Neuronal stem cell (in vitro differentiated cells): Measurements from ENCODE around the gene PLA2G15.

ENCODE experiments used
- DNase-seq: peaks from one replicate; pipeline ENCODE4 v3.0.0-alpha.2; 2013; ENCODE audit warnings: low spot score
- H2AFZ ChIP-seq: one replicate; pipeline ENCODE4 v1.6.1; 2013; ENCODE audit warnings: mild to moderate bottlenecking, low read length, inconsistent platforms
- H2AK5ac ChIP-seq: 2 replicates; pipeline ENCODE4 v1.6.1; 2013; ENCODE audit warnings: low read depth, mild to moderate bottlenecking, inconsistent platforms, low read length, moderate library complexity, mixed read lengths
- H2BK120ac ChIP-seq: 2 replicates; pipeline ENCODE4 v1.6.1; 2013; ENCODE audit warnings: low read depth, mild to moderate bottlenecking, inconsistent platforms, low read length, moderate library complexity, mixed read lengths
- H2BK12ac ChIP-seq: one replicate; pipeline ENCODE4 v1.6.1; 2013; ENCODE audit warnings: low read length, inconsistent platforms
- H2BK15ac ChIP-seq: 2 replicates; pipeline ENCODE4 v1.6.1; 2013; ENCODE audit warnings: mild to moderate bottlenecking, low read length, inconsistent platforms, mixed read lengths
- H2BK5ac ChIP-seq: one replicate; pipeline ENCODE4 v1.6.1; 2013; ENCODE audit warnings: inconsistent platforms, mild to moderate bottlenecking, low read length, moderate library complexity
- H3K14ac ChIP-seq: one replicate; pipeline ENCODE4 v1.6.1; 2013; ENCODE audit warnings: low read length, inconsistent platforms
- H3K18ac ChIP-seq: 2 replicates; pipeline ENCODE4 v1.6.1; 2013; ENCODE audit warnings: low read length, inconsistent platforms
- H3K23ac ChIP-seq: 2 replicates; pipeline ENCODE4 v1.6.1; 2013; ENCODE audit warnings: low read depth, mild to moderate bottlenecking, mixed read lengths, low read length, inconsistent platforms; ENCODE audit not compliant: poor library complexity
- H3K27ac ChIP-seq: replicated peaks from 3 replicates; pipeline ENCODE4 v1.5.1; 2013; ENCODE audit warnings: low read length, inconsistent platforms
- H3K27me3 ChIP-seq, 3 experiments: 2 replicates each; pipeline ENCODE4 v1.6.1; 2013; ENCODE audit warnings: low read length in 3 of 3, mild to moderate bottlenecking in 2 of 3, inconsistent platforms in 1 of 3, low read depth in 1 of 3, mixed read lengths in 1 of 3, moderate library complexity in 1 of 3; ENCODE audit not compliant: control insufficient read depth in 3 of 3, insufficient read depth in 3 of 3
- H3K36me3 ChIP-seq, 2 donors: replicated peaks in 1 of 2; 2 replicates each; pipeline ENCODE4 v1.6.1; 2013; ENCODE audit warnings: low read length in 2 of 2; ENCODE audit not compliant: control insufficient read depth in 2 of 2, insufficient read depth in 2 of 2
- H3K4ac ChIP-seq: 2 replicates; pipeline ENCODE4 v1.6.1; 2013; ENCODE audit warnings: inconsistent platforms, mild to moderate bottlenecking, low read length, moderate library complexity
- H3K4me1 ChIP-seq, 2 donors: 1 replicate in 1 of 2; 2 replicates in 1 of 2; pipeline ENCODE4 v1.6.1; 2013; ENCODE audit warnings: low read length in 2 of 2, low read depth in 1 of 2; ENCODE audit not compliant: control insufficient read depth in 2 of 2, insufficient read depth in 1 of 2
- H3K4me2 ChIP-seq: one replicate; pipeline ENCODE4 v1.6.1; 2013; ENCODE audit warnings: mild to moderate bottlenecking, low read length, inconsistent platforms; ENCODE audit not compliant: insufficient read depth, poor library complexity, severe bottlenecking
- H3K4me3 ChIP-seq, 2 donors: 2 replicates each; pipeline ENCODE4 v1.5.1; 2013; ENCODE audit warnings: low read length in 2 of 2, mild to moderate bottlenecking in 2 of 2, inconsistent platforms in 1 of 2, moderate library complexity in 1 of 2
- H3K79me1 ChIP-seq: one replicate; pipeline ENCODE4 v1.6.1; 2013; ENCODE audit warnings: low read depth, mild to moderate bottlenecking, inconsistent platforms, low read length, moderate library complexity
- H3K9ac ChIP-seq: one replicate; pipeline ENCODE4 v1.6.1; 2013; ENCODE audit warnings: mild to moderate bottlenecking, low read depth, low read length, inconsistent platforms; ENCODE audit not compliant: poor library complexity
- H3K9me3 ChIP-seq, 2 donors: replicated peaks in 1 of 2; 2 replicates each; pipeline versions ENCODE3 to v1.6.1; 2013; ENCODE audit warnings: low read length in 2 of 2, mild to moderate bottlenecking in 2 of 2, inconsistent platforms in 1 of 2, low read depth in 1 of 2, mixed read lengths in 1 of 2, moderate library complexity in 1 of 2; ENCODE audit not compliant: control insufficient read depth in 2 of 2, insufficient read depth in 1 of 2
- H4K8ac ChIP-seq: one replicate; pipeline ENCODE4 v1.6.1; 2013; ENCODE audit warnings: low read depth, mild to moderate bottlenecking, inconsistent platforms, low read length, moderate library complexity
- H4K91ac ChIP-seq: one replicate; pipeline ENCODE4 v1.6.1; 2013; ENCODE audit warnings: low read length, low read depth, mild to moderate bottlenecking, inconsistent platforms; ENCODE audit not compliant: poor library complexity
- WGBS, 2 donors: extraction: QIAGEN DNeasy Blood & Tissue Kit; methylation state at CpG; one replicate each; pipeline ENCODE4 v1.1.7; 2013; ENCODE audit warnings: missing lambda C conversion rate in 2 of 2, mixed read lengths in 1 of 2; ENCODE audit not compliant: insufficient read length in 2 of 2, insufficient replicate concordance in 1 of 2; ENCODE audit errors: extremely low coverage in 2 of 2; 5-methylcytosine and 5-hydroxymethylcytosine counted together

Gene PLA2G15

GRCh38 chr16:68202091-68202519, 43.1 kb upstream of the PLA2G15 start:
- Histone ChIP-seq H2BK5ac (no peak overlapping the region), H3K14ac (no peak overlapping the region), H3K4me1 (peaks cover 0 to 3% of the 10 kb centered on the region in 2 donors), H3K27ac (no peak overlapping the region), H2BK12ac (no peak overlapping the region), H3K79me1 (no peaks in the 10 kb centered on the region), H3K9me3 (no peaks in the 10 kb centered on the region), H4K8ac (no peak overlapping the region), H3K18ac (no peak overlapping the region), H3K36me3 (peaks cover 5 to 30% of the 10 kb centered on the region in 2 donors), H3K4ac (no peak overlapping the region), H3K9ac (no peak overlapping the region), H2AFZ (no peak overlapping the region), H3K27me3 (no peaks in the 10 kb centered on the region), H4K91ac (no peak overlapping the region), H3K23ac (no peak overlapping the region), H2BK15ac (no peak overlapping the region), H2AK5ac (no peak overlapping the region), H3K4me2 (no peak overlapping the region), H2BK120ac (no peak overlapping the region), H3K4me3 (no peak overlapping the region)
- DNase-seq = no peak

DNA sequence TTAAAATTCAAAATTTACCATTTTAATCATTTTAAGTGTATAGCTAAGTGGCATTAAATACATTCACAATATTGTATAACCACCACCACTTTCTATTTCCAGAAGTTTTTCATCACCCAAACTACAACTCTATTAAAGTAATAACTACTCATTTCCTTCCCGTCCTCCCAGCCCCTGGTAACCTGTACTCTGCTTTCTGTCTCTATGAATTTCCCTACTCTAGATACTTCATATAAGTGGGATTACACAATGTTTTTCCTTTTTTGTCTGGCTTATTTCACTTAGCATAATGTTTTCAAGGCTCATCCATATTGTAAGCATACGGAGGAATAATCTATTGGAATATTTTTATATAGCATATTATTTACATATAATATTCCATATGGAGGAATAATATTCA, 38.9 kb upstream of the PLA2G15 start:
- Histone ChIP-seq H3K14ac (no peak overlapping the region), H3K27me3 (no peaks in the 10 kb centered on the region), H3K4me1 (no peaks in the 10 kb centered on the region), H2BK5ac (no peak overlapping the region), H3K9ac (no peak overlapping the region), H3K79me1 (no peaks in the 10 kb centered on the region), H3K23ac (no peak overlapping the region), H3K36me3 (peaks cover 2 to 28% of the 10 kb centered on the region in 2 donors), H2BK120ac (no peak overlapping the region), H3K4me3 (no peak overlapping the region), H4K8ac (no peak overlapping the region), H3K9me3 (no peaks in the 10 kb centered on the region), H2BK15ac (no peak overlapping the region), H3K4me2 (no peak overlapping the region), H3K18ac (no peak overlapping the region), H3K27ac (no peak overlapping the region), H4K91ac (no peak overlapping the region), H2AK5ac (no peak overlapping the region), H2AFZ (no peak overlapping the region), H3K4ac (no peak overlapping the region), H2BK12ac (no peak overlapping the region)
- DNase-seq = no peak
- whole genome bisulfite sequencing, 2 donors = no CpG with 5 or more reads among the region's 2 CpGs

DNA sequence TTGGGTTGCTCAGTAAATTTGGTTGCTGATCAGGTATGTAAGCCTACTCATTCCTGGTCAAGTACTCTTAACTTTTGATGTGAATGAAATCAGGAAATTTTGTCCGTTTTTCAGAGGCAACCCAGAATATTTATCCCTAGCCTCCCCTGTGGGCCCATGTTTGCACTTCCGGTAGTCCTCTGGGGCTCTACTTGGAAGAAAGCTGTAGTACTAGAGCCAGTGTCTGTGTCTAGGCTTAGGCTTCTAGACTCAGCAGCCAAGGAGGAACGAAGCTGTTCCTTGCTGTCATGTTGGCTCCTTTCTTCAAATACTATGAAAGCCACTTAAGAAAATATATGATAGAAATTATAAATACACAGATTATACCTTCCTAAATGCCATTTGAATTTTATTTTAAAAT, 30.4 kb upstream of the PLA2G15 start:
- Histone ChIP-seq H3K4ac (no peak overlapping the region), H3K23ac (no peak overlapping the region)
- no CpG with 5 or more reads among the region's 3 CpGs for WGBS, 2 donors

DNA sequence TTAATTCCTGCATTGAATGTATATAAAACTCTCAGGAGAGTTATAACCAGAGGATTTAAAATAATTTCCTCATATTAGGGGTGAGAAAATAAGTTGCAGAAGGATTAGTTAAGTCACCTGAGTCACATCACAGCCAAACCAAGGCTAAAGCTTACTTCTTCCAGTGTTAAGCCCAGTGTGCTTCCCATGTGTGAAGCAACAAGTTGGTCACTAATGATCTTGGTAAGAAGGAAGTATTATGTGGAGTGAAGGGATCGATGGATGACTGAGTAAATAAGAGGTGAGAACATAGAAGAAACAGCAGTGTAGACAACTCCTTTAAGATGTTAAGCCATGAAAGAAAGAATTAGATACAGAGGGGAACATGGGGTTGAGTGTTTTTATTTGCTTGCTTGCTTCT, 29.9 kb upstream of the PLA2G15 start:
- Histone ChIP-seq H3K4me1 (no peaks in the 10 kb centered on the region), H4K91ac (no peak overlapping the region), H2BK5ac (no peak overlapping the region), H2AK5ac (no peak overlapping the region), H3K18ac (no peak overlapping the region), H4K8ac (no peak overlapping the region), H3K79me1 (no peaks in the 10 kb centered on the region), H3K4ac (no peak overlapping the region), H3K27me3 (no peaks in the 10 kb centered on the region), H3K9me3 (no peaks in the 10 kb centered on the region), H3K27ac (no peak overlapping the region), H3K9ac (no peak overlapping the region), H3K14ac (no peak overlapping the region), H2BK15ac (no peak overlapping the region), H3K4me3 (no peak overlapping the region), H3K36me3 (peaks cover 0 to 22% of the 10 kb centered on the region in 2 donors), H3K4me2 (no peak overlapping the region), H3K23ac (no peak overlapping the region), H2BK12ac (no peak overlapping the region), H2BK120ac (no peak overlapping the region), H2AFZ (no peak overlapping the region)
- WGBS, 2 donors = 100% methylated on average over 1 of the region's 1 CpG; no CpG with 5 or more reads in 1 of the 2 donors
- DNase-seq = no peak

More for the DNA sequence above, 30.4 kb upstream of the PLA2G15 start:
- peaks cover 0 to 19% of the 10 kb centered on the region in 2 donors for H3K36me3 ChIP-seq
- no peak overlapping the region for H2BK15ac ChIP-seq
- no peak overlapping the region for H2AK5ac ChIP-seq
- no peak overlapping the region for H4K91ac ChIP-seq
- no peak for DNase-seq
- no peaks in the 10 kb centered on the region for H3K4me1 ChIP-seq
- no peak overlapping the region for H2BK120ac ChIP-seq
- H3K4me3 ChIP-seq = no peak overlapping the region
- H2BK5ac ChIP-seq = no peak overlapping the region
- H3K9me3 ChIP-seq = no peaks in the 10 kb centered on the region
- no peak overlapping the region for H3K18ac ChIP-seq
- no peaks in the 10 kb centered on the region for H3K79me1 ChIP-seq
- H3K27ac ChIP-seq = no peak overlapping the region
- H2AFZ ChIP-seq = no peak overlapping the region
- no peak overlapping the region for H4K8ac ChIP-seq
- H3K9ac ChIP-seq = no peak overlapping the region
- no peaks in the 10 kb centered on the region for H3K27me3 ChIP-seq
- no peak overlapping the region for H3K14ac ChIP-seq
- H3K4me2 ChIP-seq = no peak overlapping the region
- H2BK12ac ChIP-seq = no peak overlapping the region
